NCI-H2107 treated with DMSO at 0.1 percent for 48 hours (cell line): Measurements from ENCODE around the gene FTO.

Source experiments
- DNase-seq: peaks from one replicate; lab custom pipeline; 2025; ENCODE audit not compliant: unreplicated experiment; lab: John Stamatoyannopoulos, UW

FTO gene

GRCh38 chr16:53781023-53781605, 77.2 kb downstream of the FTO start:
- DNase-seq, result no peak

DNA sequence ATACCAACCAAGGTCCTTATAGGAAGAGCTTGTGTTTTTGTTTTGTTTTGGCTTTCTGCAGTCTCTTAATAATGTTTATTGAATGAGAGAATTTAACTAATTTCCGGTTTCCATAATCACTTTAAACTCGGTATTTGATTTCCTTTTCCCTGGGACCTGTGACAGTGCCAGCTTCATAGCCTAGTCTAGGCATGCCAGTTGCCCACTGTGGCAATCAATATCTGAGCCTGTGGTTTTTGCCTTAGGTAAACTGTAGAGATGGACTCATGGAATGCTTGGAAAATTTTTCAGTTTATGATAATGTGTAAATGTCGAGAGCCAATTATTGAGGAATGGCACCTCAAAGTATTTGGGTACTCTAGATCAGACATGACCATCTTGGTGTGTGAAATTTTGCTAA, 78.2 kb downstream of the FTO start:
- DNase-seq, result no peak

- DNase-seq, result no peak
Measured at GRCh38 chr16:53784291-53784690, 80.3 kb downstream of the FTO start.

DNA sequence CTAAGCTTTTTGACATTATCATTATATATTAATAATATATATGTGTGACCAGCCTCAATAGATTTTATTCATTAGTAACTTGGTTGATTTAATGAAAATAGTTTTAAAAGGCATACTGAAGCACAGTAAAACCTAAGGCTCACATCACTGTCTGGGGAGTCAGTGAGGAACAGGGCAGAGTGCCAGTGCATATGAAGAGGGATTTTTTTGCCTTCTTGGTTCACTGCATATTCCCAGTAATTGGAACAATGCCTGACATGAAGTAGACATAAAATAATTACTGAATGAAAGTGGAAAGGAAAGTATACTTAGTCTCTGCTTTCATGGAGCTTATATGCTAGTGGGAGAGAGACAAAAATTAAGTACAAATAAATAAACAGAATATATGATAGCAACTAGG, 81.1 kb downstream of the FTO start:
- DNase-seq, result no peak

GRCh38 chr16:53785916-53786315, 82.0 kb downstream of the FTO start:
- no peak for DNase-seq

DNA sequence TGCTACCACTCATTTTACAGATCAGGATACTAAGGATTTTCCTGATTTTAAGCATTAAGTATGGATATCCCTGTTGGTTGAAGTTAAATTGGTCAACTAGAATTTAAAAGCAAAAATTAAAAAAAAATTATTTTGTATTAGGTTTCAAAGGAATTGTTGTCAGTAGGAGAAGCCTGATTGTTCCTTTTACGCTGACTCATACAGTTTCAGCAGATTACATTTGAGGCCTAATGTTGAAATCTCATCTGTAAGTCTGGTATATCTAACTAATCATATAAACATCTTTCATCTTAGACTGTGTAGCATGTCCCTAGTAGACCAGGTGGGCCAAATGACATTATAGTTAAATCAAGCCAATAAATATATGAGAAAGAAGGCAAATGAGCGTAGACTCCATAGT, 83.5 kb downstream of the FTO start:
- DNase-seq, result no peak

GRCh38 chr16:53789137-53789536, 85.2 kb downstream of the FTO start:
- DNase-seq, result no peak

GRCh38 chr16:53792161-53792951, 88.4 kb downstream of the FTO start:
- DNase-seq, result no peak

DNA sequence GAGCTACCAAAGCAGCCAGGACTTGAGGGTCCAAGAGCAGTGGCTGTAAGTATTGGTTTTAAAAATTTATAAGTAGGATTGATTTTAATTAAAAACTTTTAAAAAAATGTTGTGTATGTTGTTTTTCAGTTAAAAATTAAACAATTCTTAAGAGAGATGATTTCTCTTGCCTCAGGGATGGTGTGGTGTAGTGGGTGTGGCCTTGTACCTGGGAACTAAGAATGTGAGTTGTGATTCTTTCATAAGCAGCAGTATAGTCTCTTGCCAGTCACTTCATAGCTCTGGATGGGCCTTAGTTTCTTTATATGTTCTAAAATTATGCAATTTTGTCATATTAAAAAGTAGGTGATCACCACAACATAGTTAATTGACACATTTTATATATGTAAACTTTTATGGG, 99.5 kb downstream of the FTO start:
- DNase-seq, result no peak

DNA sequence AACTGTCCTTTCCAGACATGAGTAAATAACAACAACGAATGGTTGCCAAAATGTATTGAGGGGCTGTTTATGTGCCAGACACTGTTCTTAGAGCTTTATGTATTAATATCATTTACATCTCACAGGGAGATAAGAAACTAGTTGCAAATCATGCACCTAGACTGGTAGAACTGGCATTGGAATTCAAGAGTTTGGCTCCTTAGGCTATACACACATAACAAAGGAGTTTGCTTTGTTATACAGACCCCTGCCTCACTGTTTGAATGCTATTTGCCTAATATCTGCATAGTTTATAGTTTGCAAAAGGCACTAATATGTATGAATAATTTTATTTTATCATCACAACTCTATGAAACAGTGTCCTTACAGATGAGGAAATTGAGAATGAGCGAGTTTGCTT, 100.0 kb downstream of the FTO start:
- no peak for DNase-seq

GRCh38 chr16:53804467-53804866, 100.5 kb downstream of the FTO start:
- DNase-seq, result no peak

GRCh38 chr16:53805113-53805512, 101.2 kb downstream of the FTO start:
- DNase-seq, result no peak

DNA sequence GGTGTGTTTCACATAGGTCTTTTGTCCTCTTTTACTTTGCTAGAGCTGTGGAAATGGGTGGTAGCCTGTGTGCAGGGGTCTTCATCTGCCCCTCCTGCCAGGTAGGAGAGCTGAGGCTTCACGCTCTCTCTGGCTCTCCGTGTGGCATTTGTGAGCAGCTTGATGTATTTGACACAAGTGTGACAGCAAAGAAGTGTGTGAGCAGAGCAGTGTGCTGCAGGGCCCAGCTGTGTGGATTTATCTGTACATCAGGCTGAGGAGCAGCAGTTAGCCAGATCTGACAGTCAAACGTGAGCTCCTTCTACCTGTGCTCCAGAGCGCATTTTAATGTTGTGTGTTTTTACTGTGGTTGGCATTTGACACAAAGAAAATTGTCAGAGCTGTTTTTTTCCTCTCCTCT, 101.8 kb downstream of the FTO start:
- DNase-seq, result no peak

DNA sequence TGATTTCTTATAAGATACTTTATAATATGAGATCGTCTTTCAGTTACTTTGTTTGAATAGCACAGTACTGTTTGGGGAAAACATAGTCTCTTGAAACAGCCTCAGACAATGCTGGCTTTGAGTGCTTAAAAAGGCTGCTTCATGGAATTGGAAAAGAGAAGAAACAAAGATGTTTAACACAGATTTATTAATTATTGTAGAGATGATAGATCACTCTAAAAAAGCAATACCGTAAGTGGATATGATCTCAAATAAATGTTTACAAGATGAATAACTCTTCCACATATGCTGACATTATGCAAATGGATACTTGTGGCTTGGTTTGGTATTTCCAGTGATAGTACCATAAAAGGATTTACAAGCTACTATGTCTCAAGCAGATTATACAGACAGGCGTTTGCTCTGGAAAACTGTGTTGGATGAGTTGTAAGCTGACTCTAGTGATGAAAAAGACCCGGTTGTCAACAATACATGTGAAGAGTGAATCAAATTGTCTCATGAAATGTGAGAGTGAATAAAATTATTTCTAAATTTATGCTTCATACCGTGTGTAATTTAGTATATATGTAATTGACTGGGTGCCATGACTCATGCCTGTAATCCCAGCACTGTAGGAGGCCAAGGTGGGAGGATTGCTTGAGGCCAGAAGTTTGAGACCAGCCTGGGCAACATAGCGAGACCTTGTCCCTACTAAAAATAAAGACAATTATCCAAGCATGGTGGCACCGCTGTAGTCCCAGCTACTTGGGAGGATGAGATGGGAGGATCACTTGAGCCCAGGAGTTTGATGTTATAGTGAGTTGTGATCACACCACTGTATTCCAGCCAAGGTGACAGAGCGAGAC, 105.4 kb downstream of the FTO start:
- no peak for DNase-seq

GRCh38 chr16:53812914-53813313, 109.0 kb downstream of the FTO start:
- no peak for DNase-seq

- DNase-seq, result no peak
Measured at GRCh38 chr16:53814801-53815200, 110.8 kb downstream of the FTO start.

DNA sequence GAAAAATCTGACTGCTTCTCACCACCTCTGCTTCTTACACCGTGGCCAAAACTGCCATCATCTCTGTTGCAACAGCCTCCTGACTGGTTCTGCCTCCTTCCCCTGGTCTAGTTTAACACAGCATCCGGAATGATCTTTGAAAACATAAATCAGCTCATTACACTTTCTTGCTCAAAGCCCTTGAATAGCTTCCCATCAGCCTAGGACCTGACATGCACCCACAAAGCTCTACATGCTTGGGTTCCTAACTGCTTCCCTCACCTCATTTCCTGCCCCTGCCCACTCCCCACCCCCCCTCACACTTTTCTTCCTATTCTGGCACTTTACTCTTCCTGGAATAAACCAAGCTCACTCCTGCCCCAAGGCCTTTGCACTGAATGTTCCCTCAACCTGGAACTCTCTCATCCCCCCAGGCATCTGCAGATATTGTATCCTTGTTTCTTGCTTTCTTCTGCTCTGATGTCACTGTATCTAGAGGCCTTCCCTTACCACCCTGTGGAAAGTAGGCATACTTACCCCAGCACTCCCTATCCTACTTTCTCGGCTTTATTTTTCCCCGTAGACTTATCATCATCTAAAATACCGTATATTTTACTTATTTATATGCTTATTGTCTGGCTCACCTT, 112.4 kb downstream of the FTO start:
- no peak for DNase-seq

GRCh38 chr16:53817117-53817755, 113.3 kb downstream of the FTO start:
- DNase-seq, result no peak

- no peak for DNase-seq
Measured at GRCh38 chr16:53817812-53818550, 114.0 kb downstream of the FTO start.

- DNase-seq, result no peak
Measured at GRCh38 chr16:53821487-53821886, 117.5 kb downstream of the FTO start.
